PC-3 (cell line): ENCODE results near the gene CYBA. TPM values are rescaled to one million over a fixed set of nuclear protein-coding genes. Genes with fewer than 3 reads are reported as not detected.
"Not testable (repeated sequence)": the region's sequence is repeated elsewhere in the genome, so short reads cannot be mapped to it uniquely, and the experiment has no call there.

Source experiments
- ATAC-seq: fragments of 200-7000 bp; cut with Tn5 transposase; 2 replicates; pipeline ENCODE4 v1.9.1; 2020; ENCODE audit warnings: mild to moderate bottlenecking, moderate library complexity
- BruUV-seq: library from RNA; stranded (reverse); fragments of 400-500 nt; replicated peaks from 2 replicates; lab custom pipeline; 2021; lab: Mats Ljungman, UMichigan
- CTCF ChIA-PET: fragments of 300-600 bp; sonication (Branson Sonifier 250); formaldehyde crosslinking; loops from one replicate; lab custom pipeline; 2022; ENCODE audit warnings: antibody characterized with exemption; lab: Charles Lee
- POLR2A ChIA-PET: fragments of 300-600 bp; sonication (Branson Sonifier 250); formaldehyde crosslinking; loops from one replicate; lab custom pipeline; 2022; ENCODE audit warnings: antibody characterized with exemption; ENCODE audit not compliant: unreplicated experiment; lab: Charles Lee
- DNase-seq: peaks from one replicate; pipeline ENCODE4 v3.0.0-alpha.2; 2015
- H2AFZ ChIP-seq: fragments of 300-600 bp; sonication (generic); 2 replicates; pipeline ENCODE4 v1.6.0; 2016; ENCODE audit warnings: antibody characterized with exemption, low read length
- H3F3A ChIP-seq: fragments of 300-600 bp; sonication (generic); one replicate; pipeline ENCODE4 v1.6.0; 2017; ENCODE audit warnings: antibody characterized with exemption, low read length, control low read depth, mild to moderate bottlenecking; ENCODE audit not compliant: unreplicated experiment
- H3K27ac ChIP-seq: fragments of 300-600 bp; sonication (generic); 2 replicates; pipeline ENCODE4 v1.5.1; 2016; ENCODE audit warnings: mild to moderate bottlenecking, low read length
- H3K27me3 ChIP-seq: fragments of 300-600 bp; sonication (generic); 2 replicates; pipeline ENCODE4 v1.6.1; 2016; ENCODE audit warnings: low read length, mixed read lengths
- H3K36me3 ChIP-seq: fragments of 300-600 bp; sonication (generic); 2 replicates; pipeline ENCODE4 v1.6.1; 2016; ENCODE audit warnings: low read depth, mixed run types, low read length, mixed read lengths
- H3K4me1 ChIP-seq: fragments of 300-600 bp; sonication (generic); 2 replicates; pipeline ENCODE4 v1.5.1; 2016; ENCODE audit warnings: low read length; ENCODE audit not compliant: insufficient read depth
- H3K4me2 ChIP-seq: fragments of 300-600 bp; sonication (generic); 2 replicates; pipeline ENCODE4 v1.6.0; 2016; ENCODE audit warnings: low read length
- H3K4me3 ChIP-seq: fragments of 300-600 bp; sonication (generic); 2 replicates; pipeline ENCODE4 v1.5.1; 2016; ENCODE audit warnings: mild to moderate bottlenecking, low read length, mixed read lengths
- H3K79me2 ChIP-seq: fragments of 300-600 bp; sonication (generic); 2 replicates; pipeline ENCODE4 v1.6.1; 2017; ENCODE audit warnings: low read length, mixed read lengths
- H3K9ac ChIP-seq: fragments of 300-600 bp; sonication (generic); 2 replicates; pipeline ENCODE4 v1.6.0; 2016; ENCODE audit warnings: mild to moderate bottlenecking, low read length
- H3K9me2 ChIP-seq: fragments of 300-600 bp; sonication (generic); replicated peaks from 2 replicates; pipeline ENCODE4 v1.6.1; 2016; ENCODE audit warnings: mixed run types, low read length, mixed read lengths
- H3K9me3 ChIP-seq: fragments of 300-600 bp; sonication (generic); 2 replicates; pipeline ENCODE4 v1.6.1; 2016; ENCODE audit warnings: low read length, mixed read lengths
- H4K20me1 ChIP-seq: fragments of 300-600 bp; sonication (generic); 2 replicates; pipeline ENCODE4 v1.6.1; 2016; ENCODE audit warnings: low read length, mixed read lengths
- CTCF ChIP-seq: fragments of 300-600 bp; sonication (generic); conservative IDR thresholded peaks from 2 replicates; pipeline ENCODE4 v1.5.1; 2017; ENCODE audit warnings: antibody characterized with exemption, low read depth, mild to moderate bottlenecking, low read length
- EZH2 ChIP-seq: fragments of 300-600 bp; sonication (generic); IDR thresholded peaks from one replicate; pipeline ENCODE4 v1.6.1; 2017; ENCODE audit warnings: antibody characterized with exemption, mild to moderate bottlenecking, low read length; ENCODE audit not compliant: unreplicated experiment
- EZH2phosphoT487 ChIP-seq: fragments of 300-600 bp; sonication (generic); IDR thresholded peaks from 2 replicates; pipeline ENCODE4 v1.6.1; 2018; ENCODE audit warnings: mild to moderate bottlenecking, antibody characterized with exemption, low read length, borderline replicate concordance
- intact Hi-C: fragments of 100-400 bp; cut with micrococcal nuclease; formaldehyde crosslinking; loops from 2 replicates; pipeline ENCODE4 v1.9.0; 2023
- total RNA-seq: library from RNA; depleted of rRNA; stranded (reverse); fragments of >200 nt; gene quantifications from 2 replicates; pipeline ENCODE4 v1.2.3, GENCODE V29; 2014

Gene CYBA
- total RNA-seq, 1 experiment from 2014 or later: not detected

- ChIA-PET POLR2A (no interaction called here), CTCF (no interaction called here)
- Histone ChIP-seq H3K9ac (no peak overlapping the region), H3K27me3 (no peaks in the 10 kb centered on the region), H3K9me2 (no peaks in the 10 kb centered on the region), H3K4me2 (no peak overlapping the region), H3K79me2 (no peaks in the 10 kb centered on the region), H3F3A (no peaks in the 10 kb centered on the region), H3K36me3 (no peaks in the 10 kb centered on the region), H3K27ac (no peak overlapping the region), H3K4me3 (no peak overlapping the region), H4K20me1 (no peaks in the 10 kb centered on the region), H2AFZ (no peak overlapping the region), H3K9me3 (no peaks in the 10 kb centered on the region), H3K4me1 (no peaks in the 10 kb centered on the region)
- intact Hi-C loops: no loop called here
- DNase-seq: no peak
- ATAC-seq: no peak
- BruUV-seq: no TSS peak
- TF ChIP-seq EZH2 (no peak), EZH2phosphoT487 (no peak), CTCF (no peak)
Measured at GRCh38 chr16:88671806-88672205, 21.0 kb upstream of the CYBA start.

GRCh38 chr16:88669980-88670379, 19.1 kb upstream of the CYBA start:
- intact Hi-C loops: no loop called here
- no peaks in the 10 kb centered on the region for H3K4me1 ChIP-seq
- no peaks in the 10 kb centered on the region for H3K79me2 ChIP-seq
- no peaks in the 10 kb centered on the region for H3K9me3 ChIP-seq
- ATAC-seq (no peak), DNase-seq (no peak)
- no peak overlapping the region for H3K4me2 ChIP-seq
- H3K36me3 ChIP-seq: no peaks in the 10 kb centered on the region
- H3K27ac ChIP-seq: no peak overlapping the region
- ChIA-PET POLR2A (no interaction called here), CTCF (no interaction called here)
- no peak overlapping the region for H3K4me3 ChIP-seq
- H3K27me3 ChIP-seq: no peaks in the 10 kb centered on the region
- TF ChIP-seq EZH2 (no peak), CTCF (no peak), EZH2phosphoT487 (no peak)
- H3K9me2 ChIP-seq: no peaks in the 10 kb centered on the region
- no peaks in the 10 kb centered on the region for H4K20me1 ChIP-seq
- BruUV-seq: no TSS peak
- no peak overlapping the region for H2AFZ ChIP-seq
- H3K9ac ChIP-seq: no peak overlapping the region
- H3F3A ChIP-seq: no peaks in the 10 kb centered on the region

- BruUV-seq, H3F3A ChIP-seq, H3K27ac ChIP-seq, ATAC-seq, H3K79me2 ChIP-seq, DNase-seq, H4K20me1 ChIP-seq, H3K27me3 ChIP-seq, H3K36me3 ChIP-seq, H2AFZ ChIP-seq, POLR2A ChIA-PET, H3K4me3 ChIP-seq, H3K9ac ChIP-seq, H3K9me3 ChIP-seq, CTCF ChIA-PET, intact Hi-C loops, H3K4me2 ChIP-seq, H3K4me1 ChIP-seq, H3K9me2 ChIP-seq: not testable (repeated sequence)
Measured at GRCh38 chr16:88669493-88669892, 18.6 kb upstream of the CYBA start.
